ENCODE data around the gene CLRN2. TPM values are rescaled to one million over a fixed set of nuclear protein-coding genes. Genes with fewer than 3 reads are reported as not detected.

The CLRN2 gene, protein sequence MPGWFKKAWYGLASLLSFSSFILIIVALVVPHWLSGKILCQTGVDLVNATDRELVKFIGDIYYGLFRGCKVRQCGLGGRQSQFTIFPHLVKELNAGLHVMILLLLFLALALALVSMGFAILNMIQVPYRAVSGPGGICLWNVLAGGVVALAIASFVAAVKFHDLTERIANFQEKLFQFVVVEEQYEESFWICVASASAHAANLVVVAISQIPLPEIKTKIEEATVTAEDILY
- total RNA-seq = not detected in 2 replicates

DNA sequence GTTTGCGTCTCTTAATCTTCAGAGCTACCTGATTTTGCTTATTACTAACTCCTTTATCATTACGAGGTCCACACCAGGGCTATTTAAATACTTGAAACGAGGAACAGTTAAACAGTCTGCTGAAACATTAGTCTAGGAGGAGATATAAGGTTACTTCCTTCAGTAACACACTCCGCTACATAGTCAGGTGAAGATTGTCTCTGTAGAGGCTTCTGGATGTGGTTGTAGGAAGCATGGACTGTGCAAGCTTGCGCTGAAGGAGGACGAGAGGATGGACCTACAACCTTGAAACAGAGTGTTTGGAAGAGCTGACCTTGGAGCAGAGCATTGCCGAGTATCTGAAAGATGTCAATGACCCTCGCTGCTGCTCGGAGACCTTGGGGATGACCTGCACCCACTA lies at the start of gene CLRN2:
Gene CLRN2, plus strand, starts transcription at position 301 of the 400 bp plus-strand sequence. CDS start 102 bp downstream, outside the sequence.

DNA sequence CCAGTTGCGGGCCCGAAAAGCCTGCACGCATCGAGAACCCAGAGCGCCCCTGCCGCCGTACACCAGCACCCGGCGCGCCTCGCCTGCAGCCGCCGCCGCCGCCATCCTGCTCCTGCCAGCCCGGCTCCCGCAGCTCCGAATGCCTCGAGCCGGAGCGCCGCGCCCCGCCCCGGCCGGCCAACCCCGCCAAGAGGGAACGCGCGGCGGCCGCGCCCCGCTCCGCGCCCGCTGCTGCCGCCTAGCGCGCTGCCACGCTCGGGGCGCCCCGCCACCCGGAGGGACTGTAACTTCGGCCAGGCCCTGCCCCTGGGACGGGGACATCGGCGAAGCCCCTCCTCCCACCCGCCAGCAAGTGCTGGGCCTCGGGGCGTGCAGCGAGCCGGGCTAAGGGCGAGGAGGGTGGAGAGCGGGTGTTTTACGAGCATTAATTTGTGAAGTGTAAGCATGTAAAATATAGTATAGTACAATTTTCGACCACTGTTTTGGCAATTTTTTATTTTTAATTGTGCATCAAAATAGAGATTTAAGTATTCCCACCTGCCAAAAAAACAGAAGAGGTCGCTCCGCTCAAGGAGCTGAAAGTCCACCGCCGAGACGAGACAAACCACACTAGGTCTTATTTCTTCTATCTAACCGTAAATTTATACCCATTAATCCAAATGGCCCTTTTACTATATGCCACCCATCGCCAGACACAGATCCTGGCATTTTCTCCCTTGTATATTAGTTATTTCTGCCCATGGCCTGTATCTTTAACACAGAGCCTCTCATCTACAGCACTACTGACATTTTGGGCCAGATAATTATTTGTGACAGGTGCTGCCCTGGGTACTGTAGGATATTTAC lies 2.8 kb upstream of the CLRN2 start, which contains the start of gene QDPR:
Gene QDPR, minus strand, starts transcription at position 141 of the 846 bp plus-strand sequence. Its CDS starts 36 bp downstream, at position 105.

Other genes with a start within 250 kb of the CLRN2 start
- 15.3 and 17.0 TPM in 2 replicates for gene QDPR, start 3.1 kb upstream of the CLRN2 start, total RNA-seq
- gene LAP3, start 62.0 kb downstream of the CLRN2 start, total RNA-seq = 49.2 and 57.2 TPM in 2 replicates
- 4.2 and 7.4 TPM in 2 replicates for gene MED28, start 99.5 kb downstream of the CLRN2 start, total RNA-seq

Data from mesangial cell (primary cell).